SK-N-SH (cell line): ENCODE measurements around the gene GCNT2. TPM values are rescaled to one million over a fixed set of nuclear protein-coding genes. Genes with fewer than 3 reads are reported as not detected.

Source experiments
- CTCF ChIA-PET: fragments of 300-600, 350-600 bp; formaldehyde crosslinking; extraction: SDS; loops from one replicate; lab custom pipeline; 2021; lab: Yijun Ruan, JAX
- POLR2A ChIA-PET: fragments of 350-600 bp; sonication (Branson Sonifier 250); formaldehyde crosslinking; extraction: SDS; loops from one replicate; lab custom pipeline; 2020; ENCODE audit warnings: antibody characterized with exemption, inconsistent platforms; lab: Yijun Ruan, JAX
- DNase-seq: peaks from one replicate; pipeline ENCODE4 v3.0.0; 2012
- H2AFZ ChIP-seq: fragments of 200-600 bp; sonication (generic); 2 replicates; pipeline ENCODE4 v1.8.1; 2016; ENCODE audit warnings: antibody characterized with exemption, mild to moderate bottlenecking, low read depth
- H3F3A ChIP-seq: fragments of 200-600 bp; sonication (generic); replicated peaks from 2 replicates; pipeline ENCODE3; 2016; ENCODE audit warnings: antibody characterized with exemption, mild to moderate bottlenecking; ENCODE audit not compliant: insufficient read depth
- H3K27ac ChIP-seq, 2 experiments: fragments of 200-500 bp in 1 of 2; fragments of 200-600 bp in 1 of 2; sonication (Bioruptor generic) in 1 of 2; sonication (generic), shearing (Covaris generic) in 1 of 2; 2 replicates each; pipeline versions ENCODE4 v1.5.1 to v1.6.1; 2014 to 2016; ENCODE audit warnings: low read depth in 2 of 2, inconsistent platforms in 1 of 2, low read length in 1 of 2, mild to moderate bottlenecking in 1 of 2, mixed read lengths in 1 of 2
- H3K27me3 ChIP-seq: fragments of 200-600 bp; sonication (generic), shearing (Covaris generic); 2 replicates; pipeline ENCODE4 v1.6.1; 2016; ENCODE audit warnings: mixed run types; ENCODE audit not compliant: insufficient read depth
- H3K36me3 ChIP-seq, 2 experiments: fragments of 200-500 bp in 1 of 2; fragments of 200-600 bp in 1 of 2; sonication (Bioruptor generic) in 1 of 2; sonication (generic) in 1 of 2; replicated peaks in 1 of 2; 2 replicates each; pipeline versions ENCODE3 to v1.5.1; 2014 to 2016; ENCODE audit warnings: low read length in 1 of 2, mild to moderate bottlenecking in 1 of 2; ENCODE audit not compliant: insufficient read depth in 2 of 2, control insufficient read depth in 1 of 2
- H3K4me1 ChIP-seq, 2 experiments: fragments of 200-500 bp in 1 of 2; fragments of 200-600 bp in 1 of 2; sonication (Bioruptor generic) in 1 of 2; sonication (generic), shearing (Covaris generic) in 1 of 2; 2 replicates each; pipeline versions ENCODE4 v1.5.1 to v1.6.1; 2014 to 2016; ENCODE audit warnings: low read depth in 1 of 2, low read length in 1 of 2, mixed run types in 1 of 2; ENCODE audit not compliant: insufficient read depth in 2 of 2, control insufficient read depth in 1 of 2
- H3K4me2 ChIP-seq: fragments of 200-600 bp; sonication (generic), shearing (Covaris generic); 2 replicates; pipeline ENCODE4 v1.6.1; 2017; ENCODE audit warnings: mixed run types
- H3K4me3 ChIP-seq, 2 experiments: fragments of 200-500 bp in 1 of 2; fragments of 200-600 bp in 1 of 2; sonication (Bioruptor generic) in 1 of 2; sonication (generic), shearing (Covaris generic) in 1 of 2; 2 replicates each; pipeline versions ENCODE4 v1.5.1 to v1.8.1; 2014 to 2016; ENCODE audit warnings: low read depth in 2 of 2, inconsistent platforms in 1 of 2, low read length in 1 of 2, mild to moderate bottlenecking in 1 of 2, mixed read lengths in 1 of 2, moderate library complexity in 1 of 2
- H3K79me2 ChIP-seq: fragments of 200-600 bp; sonication (generic); 2 replicates; pipeline ENCODE4 v1.8.1; 2017; ENCODE audit warnings: mild to moderate bottlenecking; ENCODE audit not compliant: insufficient read depth
- H3K9ac ChIP-seq: fragments of 200-600 bp; sonication (generic); 2 replicates; pipeline ENCODE4 v1.6.1; 2017; ENCODE audit warnings: mixed run types
- H3K9me2 ChIP-seq: fragments of 200-600 bp; sonication (generic); 2 replicates; pipeline ENCODE4 v1.6.1; 2017; ENCODE audit warnings: mixed run types
- H3K9me3 ChIP-seq: fragments of 200-600 bp; sonication (generic); 2 replicates; pipeline ENCODE4 v1.6.1; 2017; ENCODE audit warnings: mixed run types, mild to moderate bottlenecking, moderate library complexity
- H4K20me1 ChIP-seq: fragments of 200-600 bp; sonication (generic); 2 replicates; pipeline ENCODE4 v1.6.1; 2017; ENCODE audit warnings: mild to moderate bottlenecking, mixed run types; ENCODE audit not compliant: insufficient read depth
- EZH2phosphoT487 ChIP-seq: fragments of 200-600 bp; sonication (generic); IDR thresholded peaks from 2 replicates; pipeline ENCODE4 v1.6.1; 2017; ENCODE audit warnings: low read depth, mixed run types, mild to moderate bottlenecking, antibody characterized with exemption, moderate library complexity, borderline replicate concordance
- FOSL2 ChIP-seq: IDR thresholded peaks from 2 replicates; pipeline ENCODE4 v1.4.0; 2012; ENCODE audit warnings: low read depth, mild to moderate bottlenecking, moderate library complexity, borderline replicate concordance
- FOXM1 ChIP-seq: IDR thresholded peaks from 2 replicates; pipeline ENCODE4 v1.4.0; 2012; ENCODE audit warnings: low read depth, mild to moderate bottlenecking
- GATA2 ChIP-seq: sonication (generic); formaldehyde crosslinking; IDR thresholded peaks from 2 replicates; pipeline ENCODE4 v1.5.0; 2020; ENCODE audit warnings: mild to moderate bottlenecking, missing genetic modification reagents
- JUND ChIP-seq: IDR thresholded peaks from 2 replicates; pipeline ENCODE4 v1.4.0; 2012
- MAX ChIP-seq: IDR thresholded peaks from 2 replicates; pipeline ENCODE4 v1.4.0; 2012; ENCODE audit warnings: low read depth
- MEF2A ChIP-seq: IDR thresholded peaks from 2 replicates; pipeline ENCODE4 v1.4.0; 2012; ENCODE audit warnings: low read depth, borderline replicate concordance
- NFIC ChIP-seq: IDR thresholded peaks from 2 replicates; pipeline ENCODE4 v1.4.0; 2012; ENCODE audit warnings: borderline replicate concordance
- NRF1 ChIP-seq: IDR thresholded peaks from 2 replicates; pipeline ENCODE4 v1.6.1; 2012; ENCODE audit warnings: low read depth, mild to moderate bottlenecking, low read length
- RAD21 ChIP-seq: IDR thresholded peaks from 2 replicates; pipeline ENCODE4 v1.6.1; 2012; ENCODE audit warnings: mild to moderate bottlenecking, low read length
- RCOR1 ChIP-seq: fragments of 150-350 bp; IDR thresholded peaks from 2 replicates; pipeline ENCODE4 v1.6.1; 2017; ENCODE audit warnings: antibody characterized with exemption, low read length
- RFX5 ChIP-seq: IDR thresholded peaks from 2 replicates; pipeline ENCODE4 v1.6.1; 2012; ENCODE audit warnings: mild to moderate bottlenecking, improper control_type of control experiment, low read length
- SIN3A ChIP-seq: IDR thresholded peaks from 2 replicates; pipeline ENCODE4 v1.6.1; 2012; ENCODE audit warnings: low read depth, mild to moderate bottlenecking, low read length, moderate library complexity, borderline replicate concordance
- SMC3 ChIP-seq: IDR thresholded peaks from 2 replicates; pipeline ENCODE4 v1.6.1; 2012; ENCODE audit warnings: low read depth, low read length, improper control_type of control experiment
- TAF1 ChIP-seq: IDR thresholded peaks from 2 replicates; pipeline ENCODE4 v1.6.1; 2012; ENCODE audit warnings: low read depth, mild to moderate bottlenecking, low read length, moderate library complexity, borderline replicate concordance
- TCF12 ChIP-seq: IDR thresholded peaks from 2 replicates; pipeline ENCODE4 v1.4.0; 2012
- WGBS: methylation state at CpG from one replicate; pipeline ENCODE4 v1.1.6; 2017; ENCODE audit warnings: low lambda C conversion rate; 5-methylcytosine and 5-hydroxymethylcytosine counted together
- polyA plus RNA-seq, 3 experiments: library from polyadenylated mRNA; depleted of rRNA; stranded (reverse); fragments of >200 nt; gene quantifications; 2 replicates each; pipeline ENCODE4 v1.2.3, GENCODE V29; 2012
- TF ChIP-seq, protein P1 (sequence below): IDR thresholded peaks from 2 replicates; pipeline ENCODE4 v1.4.0; 2012; ENCODE audit warnings: low read depth, borderline replicate concordance
- TF ChIP-seq, protein P2 (sequence below): IDR thresholded peaks from 2 replicates; pipeline ENCODE4 v1.4.0; 2012; ENCODE audit warnings: low read depth, borderline replicate concordance
- TF ChIP-seq, protein P3 (sequence below): fragments of 150-350 bp; IDR thresholded peaks from 2 replicates; pipeline ENCODE4 v1.6.1; 2017; ENCODE audit warnings: antibody characterized with exemption, low read length, low read depth, borderline replicate concordance

GCNT2 gene
- polyA plus RNA-seq, 1 of the 3 experiments (the other 2 are of a cell fraction): 0.13 TPM

DNA sequence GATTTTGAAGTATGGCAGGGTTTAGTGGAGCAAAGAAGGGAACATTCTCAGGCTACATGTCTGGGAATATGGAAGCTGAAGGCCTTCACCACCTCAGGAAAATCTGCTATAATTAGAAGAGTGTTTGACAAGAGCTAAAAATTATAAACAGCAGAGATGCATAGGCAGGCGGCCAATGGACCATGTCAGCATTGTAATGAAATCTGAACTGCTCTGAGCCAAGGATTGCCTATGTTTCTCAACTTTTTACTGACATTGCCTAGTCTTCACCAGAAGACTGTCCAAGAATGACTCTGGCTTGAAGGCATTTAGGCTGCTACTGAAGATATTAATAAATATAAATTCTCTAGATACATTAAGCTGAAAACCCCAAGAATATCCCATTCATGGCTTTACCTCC lies 89.1 kb downstream of the GCNT2 start:
- no peak for DNase-seq
- no peak overlapping the region; a peak in 1 of 4 replicates for H3K4me3 ChIP-seq
- TF ChIP-seq SIN3A: no peak
- TF ChIP-seq EZH2phosphoT487: no peak
- H3K4me1 ChIP-seq: no peaks in the 10 kb centered on the region
- no peaks in the 10 kb centered on the region for H3K9me3 ChIP-seq
- no peaks in the 10 kb centered on the region for H3K27me3 ChIP-seq
- no peaks in the 10 kb centered on the region for H3K79me2 ChIP-seq
- H2AFZ ChIP-seq: no peak overlapping the region
- H3F3A ChIP-seq: no peaks in the 10 kb centered on the region
- H3K27ac ChIP-seq: no peak overlapping the region
- 57% methylated on average over 1 of the region's 1 CpG for WGBS
- no peaks in the 10 kb centered on the region for H4K20me1 ChIP-seq
- H3K36me3 ChIP-seq: no peaks in the 10 kb centered on the region
- H3K4me2 ChIP-seq: no peak overlapping the region
- ChIA-PET CTCF (no interaction called here), POLR2A (no interaction called here)
- no peak overlapping the region for H3K9ac ChIP-seq
- H3K9me2 ChIP-seq: no peaks in the 10 kb centered on the region

DNA sequence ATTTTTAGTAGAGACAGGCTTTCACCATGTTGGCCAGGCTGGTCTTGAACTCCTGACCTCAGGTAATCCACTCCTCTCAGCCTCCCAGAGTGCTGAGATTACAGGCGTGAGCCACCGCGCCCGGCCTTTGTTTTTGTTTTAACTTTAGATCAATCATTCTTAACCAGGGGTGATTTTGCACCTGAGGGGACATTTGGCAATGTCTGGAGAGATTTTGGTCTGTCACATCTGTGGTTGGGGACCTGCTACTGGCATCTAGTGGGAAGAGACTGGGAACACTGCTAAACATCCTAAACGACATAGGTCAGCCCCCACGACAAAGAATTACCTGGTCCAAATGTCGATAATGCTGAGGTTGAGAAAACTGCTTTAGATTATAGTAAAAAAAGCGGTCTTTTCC lies 91.0 kb downstream of the GCNT2 start:
- H3K4me3 ChIP-seq: no peak overlapping the region
- DNase-seq: no peak
- no peaks in the 10 kb centered on the region for H3K4me1 ChIP-seq
- no peaks in the 10 kb centered on the region for H4K20me1 ChIP-seq
- WGBS: 82% methylated on average over 8 of the region's 8 CpGs
- POLR2A ChIA-PET: no interaction called here
- no peaks in the 10 kb centered on the region for H3F3A ChIP-seq
- H3K9me3 ChIP-seq: no peaks in the 10 kb centered on the region
- H3K79me2 ChIP-seq: no peaks in the 10 kb centered on the region
- H3K27me3 ChIP-seq: no peaks in the 10 kb centered on the region
- no peaks in the 10 kb centered on the region for H3K9me2 ChIP-seq
- H2AFZ ChIP-seq: no peak overlapping the region
- H3K4me2 ChIP-seq: no peak overlapping the region
- no peak overlapping the region for H3K27ac ChIP-seq
- H3K9ac ChIP-seq: no peak overlapping the region
- TF ChIP-seq MEF2A (no peak), NRF1 (no peak), RCOR1 (no peak), JUND (no peak), TCF12 (no peak), MAX (no peak), TAF1 (no peak), SMC3 (no peak), RAD21 (no peak), NFIC (no peak), RFX5 (no peak), FOXM1 (no peak), GATA2 (CRISPR knock-in tag) (no peak), FOSL2 (no peak)
- TF ChIP-seq, protein P1, sequence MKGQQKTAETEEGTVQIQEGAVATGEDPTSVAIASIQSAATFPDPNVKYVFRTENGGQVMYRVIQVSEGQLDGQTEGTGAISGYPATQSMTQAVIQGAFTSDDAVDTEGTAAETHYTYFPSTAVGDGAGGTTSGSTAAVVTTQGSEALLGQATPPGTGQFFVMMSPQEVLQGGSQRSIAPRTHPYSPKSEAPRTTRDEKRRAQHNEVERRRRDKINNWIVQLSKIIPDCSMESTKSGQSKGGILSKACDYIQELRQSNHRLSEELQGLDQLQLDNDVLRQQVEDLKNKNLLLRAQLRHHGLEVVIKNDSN: no peak
- TF ChIP-seq, protein P2, sequence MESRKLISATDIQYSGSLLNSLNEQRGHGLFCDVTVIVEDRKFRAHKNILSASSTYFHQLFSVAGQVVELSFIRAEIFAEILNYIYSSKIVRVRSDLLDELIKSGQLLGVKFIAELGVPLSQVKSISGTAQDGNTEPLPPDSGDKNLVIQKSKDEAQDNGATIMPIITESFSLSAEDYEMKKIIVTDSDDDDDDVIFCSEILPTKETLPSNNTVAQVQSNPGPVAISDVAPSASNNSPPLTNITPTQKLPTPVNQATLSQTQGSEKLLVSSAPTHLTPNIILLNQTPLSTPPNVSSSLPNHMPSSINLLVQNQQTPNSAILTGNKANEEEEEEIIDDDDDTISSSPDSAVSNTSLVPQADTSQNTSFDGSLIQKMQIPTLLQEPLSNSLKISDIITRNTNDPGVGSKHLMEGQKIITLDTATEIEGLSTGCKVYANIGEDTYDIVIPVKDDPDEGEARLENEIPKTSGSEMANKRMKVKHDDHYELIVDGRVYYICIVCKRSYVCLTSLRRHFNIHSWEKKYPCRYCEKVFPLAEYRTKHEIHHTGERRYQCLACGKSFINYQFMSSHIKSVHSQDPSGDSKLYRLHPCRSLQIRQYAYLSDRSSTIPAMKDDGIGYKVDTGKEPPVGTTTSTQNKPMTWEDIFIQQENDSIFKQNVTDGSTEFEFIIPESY: no peak
- TF ChIP-seq, protein P3, sequence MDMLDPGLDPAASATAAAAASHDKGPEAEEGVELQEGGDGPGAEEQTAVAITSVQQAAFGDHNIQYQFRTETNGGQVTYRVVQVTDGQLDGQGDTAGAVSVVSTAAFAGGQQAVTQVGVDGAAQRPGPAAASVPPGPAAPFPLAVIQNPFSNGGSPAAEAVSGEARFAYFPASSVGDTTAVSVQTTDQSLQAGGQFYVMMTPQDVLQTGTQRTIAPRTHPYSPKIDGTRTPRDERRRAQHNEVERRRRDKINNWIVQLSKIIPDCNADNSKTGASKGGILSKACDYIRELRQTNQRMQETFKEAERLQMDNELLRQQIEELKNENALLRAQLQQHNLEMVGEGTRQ: no peak
- CTCF ChIA-PET: no interaction called here
- no peaks in the 10 kb centered on the region for H3K36me3 ChIP-seq
